Hematopoietic multipotent progenitor cell treated with erythropoietin and hydrocortisone succinate and interleukin-3 and kit ligand, for 8 days (in vitro differentiated cells): ENCODE data around the gene METTL13.

Experiments used
- DNase-seq: peaks from one replicate; pipeline ENCODE4 v3.0.0-alpha.2; 2015

Gene METTL13

GRCh38 chr1:171805395-171806115, 24.1 kb downstream of the METTL13 start:
- DNase-seq: no peak

DNA sequence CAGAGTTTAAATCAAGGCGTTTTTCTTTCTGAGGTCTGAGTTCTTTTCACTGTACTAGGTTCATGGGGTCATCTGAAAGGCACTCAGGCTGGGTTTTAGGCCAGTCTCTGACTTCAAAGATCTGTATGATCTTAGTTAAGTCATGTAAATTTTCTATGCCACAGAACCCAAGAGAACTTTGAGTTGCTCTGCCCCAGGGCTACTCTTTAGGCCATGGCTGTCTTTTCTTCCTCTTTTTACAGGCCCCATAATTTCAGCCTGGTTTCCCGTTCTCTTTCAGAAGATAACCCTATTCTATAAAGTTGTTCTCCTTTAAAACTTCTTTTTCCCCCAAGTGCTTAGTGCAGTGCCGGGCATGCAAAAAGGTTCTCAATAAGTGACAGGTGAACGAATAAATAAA, 26.1 kb downstream of the METTL13 start:
- no peak for DNase-seq

DNA sequence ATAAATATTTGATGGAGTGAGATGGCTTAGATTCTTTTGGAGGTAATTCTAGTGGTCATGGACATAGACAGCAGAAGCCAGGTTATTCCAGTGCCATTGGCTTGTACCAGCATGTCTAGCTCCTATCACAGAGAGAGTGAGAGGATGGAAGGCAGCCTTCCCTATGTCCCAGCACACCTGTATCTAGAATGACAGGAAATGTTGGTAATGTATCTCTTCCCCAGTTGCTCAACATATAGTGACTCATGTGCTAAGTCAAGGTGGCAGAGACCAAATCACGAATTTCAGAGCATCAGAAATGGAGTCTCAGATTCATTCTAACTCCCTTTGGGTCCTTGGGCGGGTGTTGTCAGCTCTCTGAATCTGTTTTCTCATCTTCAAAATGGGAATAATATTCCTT, 28.4 kb downstream of the METTL13 start:
- DNase-seq: no peak

- no peak for DNase-seq
These were observed 30.2 kb downstream of the METTL13 start for GRCh38 chr1:171811672-171812071.

- DNase-seq: no peak
These were observed 33.2 kb downstream of the METTL13 start for GRCh38 chr1:171814692-171815091.

DNA sequence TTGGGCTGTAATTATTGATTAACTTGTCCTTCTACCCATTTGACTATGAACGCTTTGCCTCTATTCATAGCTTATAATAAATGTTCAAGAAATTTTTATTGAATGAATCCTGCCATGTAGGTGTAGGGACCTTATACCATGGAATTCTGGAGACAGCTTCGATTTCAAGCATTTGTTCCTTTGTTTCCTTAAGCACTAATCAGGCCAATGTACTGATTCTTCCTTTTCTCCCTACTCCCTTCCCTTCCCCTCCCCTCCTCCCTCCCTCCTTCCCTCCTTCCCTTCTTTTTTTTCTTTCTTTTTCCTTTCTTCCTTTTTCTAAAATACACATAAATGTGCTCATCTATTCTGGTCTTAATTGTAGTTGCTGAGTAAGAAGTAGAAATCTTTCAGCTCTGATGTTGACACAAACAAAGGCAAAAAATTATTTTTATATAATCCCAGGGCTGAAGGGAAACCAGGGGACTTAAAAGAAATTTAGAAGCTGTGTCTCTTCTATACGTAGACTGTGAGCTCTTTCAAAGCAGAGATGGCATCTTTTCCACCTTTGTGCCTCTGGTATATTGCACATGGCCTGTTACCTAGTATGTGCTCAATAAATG, 34.9 kb downstream of the METTL13 start:
- DNase-seq: no peak

DNA sequence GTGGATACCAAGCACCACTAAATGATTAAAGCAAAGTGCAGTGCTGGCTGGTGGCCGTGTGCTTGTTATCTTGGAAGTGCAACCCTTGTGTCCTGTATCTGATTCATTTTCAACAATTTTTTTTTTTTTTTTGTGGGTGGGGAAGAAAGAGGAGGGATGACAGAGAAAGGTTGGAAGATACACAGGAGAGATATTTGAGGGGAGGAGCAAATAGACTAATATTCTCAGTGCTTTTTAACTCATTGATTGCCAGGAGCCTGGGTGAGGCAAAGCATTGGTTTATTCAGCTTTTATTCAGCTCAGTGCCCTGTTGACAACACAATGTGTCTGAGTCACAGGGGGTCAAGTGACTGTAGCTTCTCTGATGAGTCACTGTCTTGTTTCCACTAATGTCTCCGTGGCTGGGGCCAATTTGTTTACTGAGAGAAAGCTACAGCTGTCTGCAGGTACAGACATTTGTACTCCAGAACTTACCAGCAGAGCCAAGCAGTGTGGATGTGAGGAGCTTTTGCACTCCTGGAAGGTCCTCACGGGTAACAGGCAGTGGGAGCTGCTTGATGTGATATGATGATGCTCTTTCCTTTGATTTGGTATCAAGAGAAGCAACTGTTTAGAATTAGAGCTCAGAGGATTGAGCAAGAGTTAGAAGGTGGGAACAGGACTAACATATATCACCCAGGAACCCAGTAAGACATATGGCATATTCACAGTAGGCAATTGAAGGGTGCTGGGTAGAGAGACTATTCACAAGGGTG, 36.2 kb downstream of the METTL13 start:
- peak; percentile 85 for DNase-seq

GRCh38 chr1:171819946-171820345, 38.5 kb downstream of the METTL13 start:
- no peak for DNase-seq

DNA sequence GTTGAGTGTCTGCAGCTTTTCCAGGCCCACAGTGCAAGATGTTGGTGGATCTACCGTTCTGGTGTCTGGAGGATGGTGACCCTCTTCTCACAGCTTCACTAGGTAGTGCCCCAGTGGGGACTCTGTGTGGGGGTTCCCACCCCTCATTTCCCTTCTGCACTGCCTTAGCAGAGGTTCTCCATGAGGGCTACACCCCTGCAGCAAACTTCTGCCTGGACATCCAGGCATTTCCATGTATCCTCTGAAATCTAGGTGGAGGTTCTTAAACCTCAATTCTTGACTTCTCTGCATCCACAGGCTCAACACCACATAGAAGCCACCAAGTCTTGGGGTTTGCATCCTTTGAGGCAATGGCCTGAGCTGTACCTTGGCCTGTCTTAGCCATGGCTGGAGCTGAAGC, 45.5 kb downstream of the METTL13 start:
- DNase-seq: no peak

DNA sequence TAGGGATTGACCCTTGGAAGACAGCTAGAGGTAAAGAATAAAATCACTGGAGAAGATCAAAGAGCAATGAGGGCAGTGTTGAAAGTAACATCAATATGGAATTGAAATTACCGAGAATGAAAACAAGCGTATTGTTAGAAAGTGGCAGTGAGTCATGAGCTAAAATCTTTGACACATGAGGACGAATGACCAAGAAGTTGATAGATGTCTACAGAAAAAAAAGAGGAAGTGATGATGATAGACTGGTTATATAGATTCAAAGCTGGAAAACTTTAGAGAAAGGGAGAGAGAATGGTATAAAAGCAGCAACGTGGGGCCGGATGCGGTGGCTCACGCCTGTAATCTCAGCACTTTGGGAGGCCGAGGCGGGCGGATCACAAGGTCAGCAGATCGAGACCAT, 47.3 kb downstream of the METTL13 start:
- no peak for DNase-seq

DNA sequence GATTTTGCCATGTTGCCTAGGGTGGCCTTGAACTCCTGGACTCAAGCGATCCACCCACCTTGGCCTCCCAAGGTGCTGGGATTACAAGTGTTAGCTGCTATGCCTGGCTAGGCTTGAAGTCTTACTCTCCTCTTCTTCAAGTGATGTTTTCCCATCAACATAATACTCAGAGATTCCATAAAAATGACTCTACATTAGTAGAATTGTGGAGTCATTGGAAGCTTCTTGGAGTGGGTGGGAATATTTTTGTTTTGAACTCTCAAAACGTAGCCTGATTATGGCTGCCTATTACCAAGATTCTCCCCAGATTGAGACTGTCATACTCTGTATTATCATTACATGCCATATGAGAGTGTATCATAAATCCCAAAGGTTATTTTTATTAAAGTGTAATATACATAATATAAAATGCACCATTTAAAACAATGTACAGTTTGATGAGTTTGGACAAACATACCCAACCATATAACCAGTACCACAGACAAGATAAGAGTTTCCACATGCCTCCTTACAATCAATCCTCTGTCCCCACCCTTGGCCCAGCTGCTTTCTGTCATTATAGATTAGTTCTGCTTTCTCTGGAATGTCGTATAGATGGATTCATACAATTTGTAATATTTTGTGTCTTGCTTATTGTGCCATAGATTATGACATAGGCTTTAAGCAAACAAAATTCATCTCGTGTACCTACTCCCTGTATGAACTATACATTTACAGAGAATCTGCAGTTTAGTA, 51.8 kb downstream of the METTL13 start:
- peak; percentile 64 for DNase-seq

GRCh38 chr1:171834821-171835220, 53.4 kb downstream of the METTL13 start:
- DNase-seq: no peak

GRCh38 chr1:171835891-171836290, 54.4 kb downstream of the METTL13 start:
- no peak for DNase-seq

DNA sequence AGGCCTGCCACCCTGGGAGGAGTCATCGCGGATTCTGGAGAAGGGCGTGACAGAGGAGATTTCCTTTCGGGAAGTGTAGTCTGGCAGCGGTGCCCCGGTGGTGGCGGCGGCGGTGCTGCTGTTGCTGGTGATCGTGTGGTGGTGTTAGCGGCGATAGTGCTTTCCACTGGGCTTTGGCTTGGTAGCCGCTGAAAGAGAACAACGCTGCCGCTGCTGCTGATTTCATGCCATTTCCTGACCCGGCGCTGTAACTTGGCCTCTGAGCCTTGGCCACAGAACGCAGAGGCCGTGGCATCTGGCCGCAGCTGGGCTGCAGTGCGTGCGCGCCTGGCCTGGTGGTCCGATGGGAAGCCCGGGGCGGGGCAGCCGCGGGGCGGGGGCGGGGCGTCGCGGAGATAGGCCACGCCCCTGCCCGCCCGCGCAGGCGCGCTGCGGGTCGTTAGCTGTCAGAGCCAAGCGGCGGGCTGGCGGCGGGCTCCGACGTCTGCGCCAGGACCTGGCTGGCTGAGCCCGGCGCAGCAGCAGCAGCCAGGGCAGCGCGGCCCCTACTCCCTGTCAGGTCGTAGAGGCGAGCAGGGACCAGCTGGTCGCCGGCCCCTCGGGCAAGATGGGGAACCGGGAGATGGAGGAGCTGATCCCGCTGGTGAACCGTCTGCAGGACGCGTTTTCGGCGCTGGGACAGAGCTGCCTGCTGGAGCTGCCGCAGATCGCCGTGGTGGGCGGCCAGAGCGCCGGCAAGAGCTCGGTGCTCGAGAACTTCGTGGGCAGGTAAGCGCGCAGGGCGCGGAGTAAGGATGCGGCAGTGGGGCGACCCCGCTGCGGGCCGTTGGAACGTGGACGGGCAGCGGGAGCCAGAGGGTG, 59.8 kb downstream of the METTL13 start, which contains the start of gene DNM3:
Gene DNM3, plus strand, starts transcription at position 449 of the 861 bp plus-strand sequence. Its CDS starts 159 bp downstream, at position 608.
- peak; percentile 77 for DNase-seq

GRCh38 chr1:171841931-171842761, 60.7 kb downstream of the METTL13 start:
- peak; percentile 9 for DNase-seq

GRCh38 chr1:171844381-171844780, 62.9 kb downstream of the METTL13 start:
- no peak for DNase-seq

DNA sequence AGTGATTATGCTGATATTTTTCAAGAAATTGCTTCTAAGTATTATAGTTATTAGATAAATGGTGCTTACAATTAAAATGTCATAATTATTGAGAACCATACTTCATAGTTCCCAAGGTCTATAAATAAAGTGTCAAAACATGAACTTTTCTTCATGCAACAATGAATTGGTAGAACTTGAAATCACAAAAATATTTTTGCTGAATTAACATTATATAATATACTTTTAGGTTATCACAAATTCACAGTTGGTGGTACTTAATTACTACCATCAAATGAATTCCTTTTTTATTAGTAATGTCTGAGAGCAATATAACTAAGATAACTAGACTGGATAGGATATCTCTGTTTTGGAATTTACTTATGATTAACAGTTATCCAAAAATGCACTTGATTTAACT, 64.5 kb downstream of the METTL13 start:
- no peak for DNase-seq
